PFSK-1 (cell line): ENCODE data around the gene ATAD3B.

Source experiments
- FOXP2 ChIP-seq: optimal IDR thresholded peaks from 2 replicates; pipeline ENCODE3; 2011; ENCODE audit warnings: borderline replicate concordance, control low read depth, inconsistent platforms; ENCODE audit not compliant: insufficient read depth; ENCODE audit errors: extremely low read length, extremely low read depth
- POLR2AphosphoS5 ChIP-seq: IDR thresholded peaks from 2 replicates; pipeline ENCODE4 v1.6.1; 2012; ENCODE audit warnings: low read depth, mild to moderate bottlenecking, control low read depth, low read length, moderate library complexity
- SIN3A ChIP-seq: IDR thresholded peaks from 2 replicates; pipeline ENCODE4 v1.6.1; 2012; ENCODE audit warnings: mild to moderate bottlenecking, low read length, moderate library complexity, borderline replicate concordance; ENCODE audit not compliant: insufficient read depth
- TAF1 ChIP-seq: IDR thresholded peaks from 2 replicates; pipeline ENCODE4 v1.6.1; 2012; ENCODE audit warnings: low read length, control low read depth, borderline replicate concordance; ENCODE audit not compliant: insufficient read depth
- TF ChIP-seq, protein P1 (sequence below), 2 experiments: IDR thresholded peaks; 2 replicates each; pipeline versions ENCODE4 v1.6.1 to v1.8.0; 2011 to 2012; ENCODE audit warnings: low read depth in 2 of 2, low read length in 2 of 2, control low read depth in 1 of 2, inconsistent platforms in 1 of 2, mild to moderate bottlenecking in 1 of 2, moderate library complexity in 1 of 2; ENCODE audit not compliant: insufficient read depth in 1 of 2

DNA sequence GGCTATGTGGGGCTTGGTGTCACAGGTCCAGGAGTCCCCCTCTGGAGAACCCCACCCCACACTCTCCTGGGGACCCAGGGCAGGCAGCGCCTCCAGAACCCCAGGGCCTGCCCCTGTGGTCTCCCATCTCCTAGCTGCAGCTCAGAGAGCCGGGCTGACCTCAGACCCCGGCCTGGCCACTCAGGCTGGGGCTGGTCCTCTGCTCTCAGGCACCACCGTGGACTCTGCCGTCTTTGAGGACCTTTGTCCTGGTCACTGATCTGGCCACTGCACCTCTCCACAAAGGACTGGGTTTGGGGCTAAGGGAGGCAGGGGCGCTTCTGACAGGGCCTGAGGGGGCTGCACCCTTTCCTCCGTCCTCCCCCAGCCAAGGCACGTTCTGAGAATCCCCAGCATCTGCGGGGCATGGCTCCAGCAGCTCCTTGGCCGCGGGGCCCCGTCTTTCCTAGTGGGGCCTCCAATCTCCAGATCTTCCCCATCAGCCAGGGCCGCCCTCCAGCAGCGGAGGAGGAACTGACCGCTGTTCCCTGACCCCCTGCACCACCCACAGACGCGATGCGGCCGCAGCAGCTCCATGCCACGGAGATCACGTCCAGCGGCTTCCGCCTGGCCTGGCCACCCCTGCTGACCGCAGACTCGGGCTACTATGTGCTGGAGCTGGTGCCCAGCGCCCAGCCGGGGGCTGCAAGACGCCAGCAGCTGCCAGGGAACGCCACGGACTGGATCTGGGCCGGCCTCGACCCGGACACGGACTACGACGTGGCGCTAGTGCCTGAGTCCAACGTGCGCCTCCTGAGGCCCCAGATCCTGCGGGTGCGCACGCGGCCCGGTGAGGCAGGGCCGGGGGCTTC lies 32.8 kb upstream of the ATAD3B start:
- TF ChIP-seq, protein P1, sequence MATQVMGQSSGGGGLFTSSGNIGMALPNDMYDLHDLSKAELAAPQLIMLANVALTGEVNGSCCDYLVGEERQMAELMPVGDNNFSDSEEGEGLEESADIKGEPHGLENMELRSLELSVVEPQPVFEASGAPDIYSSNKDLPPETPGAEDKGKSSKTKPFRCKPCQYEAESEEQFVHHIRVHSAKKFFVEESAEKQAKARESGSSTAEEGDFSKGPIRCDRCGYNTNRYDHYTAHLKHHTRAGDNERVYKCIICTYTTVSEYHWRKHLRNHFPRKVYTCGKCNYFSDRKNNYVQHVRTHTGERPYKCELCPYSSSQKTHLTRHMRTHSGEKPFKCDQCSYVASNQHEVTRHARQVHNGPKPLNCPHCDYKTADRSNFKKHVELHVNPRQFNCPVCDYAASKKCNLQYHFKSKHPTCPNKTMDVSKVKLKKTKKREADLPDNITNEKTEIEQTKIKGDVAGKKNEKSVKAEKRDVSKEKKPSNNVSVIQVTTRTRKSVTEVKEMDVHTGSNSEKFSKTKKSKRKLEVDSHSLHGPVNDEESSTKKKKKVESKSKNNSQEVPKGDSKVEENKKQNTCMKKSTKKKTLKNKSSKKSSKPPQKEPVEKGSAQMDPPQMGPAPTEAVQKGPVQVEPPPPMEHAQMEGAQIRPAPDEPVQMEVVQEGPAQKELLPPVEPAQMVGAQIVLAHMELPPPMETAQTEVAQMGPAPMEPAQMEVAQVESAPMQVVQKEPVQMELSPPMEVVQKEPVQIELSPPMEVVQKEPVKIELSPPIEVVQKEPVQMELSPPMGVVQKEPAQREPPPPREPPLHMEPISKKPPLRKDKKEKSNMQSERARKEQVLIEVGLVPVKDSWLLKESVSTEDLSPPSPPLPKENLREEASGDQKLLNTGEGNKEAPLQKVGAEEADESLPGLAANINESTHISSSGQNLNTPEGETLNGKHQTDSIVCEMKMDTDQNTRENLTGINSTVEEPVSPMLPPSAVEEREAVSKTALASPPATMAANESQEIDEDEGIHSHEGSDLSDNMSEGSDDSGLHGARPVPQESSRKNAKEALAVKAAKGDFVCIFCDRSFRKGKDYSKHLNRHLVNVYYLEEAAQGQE (IDR thresholded peaks at IDR 0.05; ENCODE audit: insufficient read depth in 1 of 2, low read depth in 2 of 2, low read length in 2 of 2), result no peak
- TF ChIP-seq POLR2AphosphoS5 (no peak), TAF1 (no peak), SIN3A (no peak), FOXP2 (no peak)
